NT2/D1 (cell line): Measurements from ENCODE around the gene PRKN.

ENCODE experiments used
- YY1 ChIP-seq: IDR thresholded peaks from 2 replicates; pipeline ENCODE4 v1.6.1; 2011; ENCODE audit not compliant: insufficient read length, insufficient read depth
- ZNF274 ChIP-seq: IDR thresholded peaks from 2 replicates; pipeline ENCODE4 v1.6.1; 2011; ENCODE audit warnings: mild to moderate bottlenecking, low read depth, low read length

DNA sequence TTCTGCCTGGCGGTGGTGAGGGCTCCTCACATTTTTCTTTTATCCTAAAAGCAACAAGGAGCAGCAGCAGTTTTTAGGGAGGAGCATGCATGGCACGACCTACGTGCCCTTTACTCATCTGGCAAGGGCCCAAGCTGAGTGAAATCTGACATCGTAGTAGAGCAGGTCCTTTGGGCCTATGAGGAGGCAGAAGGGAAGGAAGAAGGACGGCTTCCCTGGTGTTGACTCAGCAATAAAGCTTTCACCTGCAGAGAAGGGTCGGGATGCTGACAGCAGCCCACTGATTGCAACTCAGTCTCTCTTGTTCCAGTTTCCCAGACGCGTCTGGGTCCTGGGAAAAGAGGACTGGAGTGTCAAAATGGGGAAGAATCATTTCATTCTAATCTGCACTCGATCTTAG lies 1044.6 kb downstream of the PRKN start:
- TF ChIP-seq YY1 (no peak), ZNF274 (no peak)
